Esophagus muscularis mucosa (tissue), 4 donors: ENCODE results near the gene ZNF160.

Experiments used
- CTCF ChIP-seq, 3 experiments: fragments of 200-600 bp in 2 of 3; fragments of 450-650 bp in 1 of 3; sonication (generic) in 2 of 3; IDR thresholded peaks; one replicate each; pipeline ENCODE4 v1.5.1; 2017 to 2019; ENCODE audit warnings: antibody characterized with exemption in 3 of 3, mild to moderate bottlenecking in 2 of 3, moderate library complexity in 1 of 3
- EP300 ChIP-seq: sonication (generic); formaldehyde crosslinking; IDR thresholded peaks from one replicate; pipeline ENCODE4 v1.6.1; 2017; ENCODE audit warnings: antibody characterized with exemption
- POLR2A ChIP-seq: fragments of 450-650 bp; IDR thresholded peaks from one replicate; pipeline ENCODE4 v1.6.1; 2017; ENCODE audit warnings: antibody characterized with exemption, moderate library complexity, mild to moderate bottlenecking, low read depth
- POLR2AphosphoS5 ChIP-seq, 2 donors: sonication (generic); formaldehyde crosslinking; IDR thresholded peaks; one replicate each; pipeline ENCODE4 v1.6.1; 2017; ENCODE audit warnings: antibody characterized with exemption in 2 of 2

GRCh38 chr19:53094754-53095575 lies 8.3 kb downstream of the ZNF160 start:
- TF ChIP-seq POLR2A (no peak), CTCF (IDR thresholded peaks at IDR 0.05) (no peak), EP300 (no peak), POLR2AphosphoS5 (IDR thresholded peaks at IDR 0.05) (no peak)
